Measurements from ENCODE around the gene FBXL7. TPM values are rescaled to one million over a fixed set of nuclear protein-coding genes. Genes with fewer than 3 reads are reported as not detected.

FBXL7 gene
- total and polyA plus RNA-seq, 2 of the 8 experiments (the other 6 are each of a cell fraction or from before 2014, with no cell fraction given) = 17.7 to 17.8 TPM

DNA sequence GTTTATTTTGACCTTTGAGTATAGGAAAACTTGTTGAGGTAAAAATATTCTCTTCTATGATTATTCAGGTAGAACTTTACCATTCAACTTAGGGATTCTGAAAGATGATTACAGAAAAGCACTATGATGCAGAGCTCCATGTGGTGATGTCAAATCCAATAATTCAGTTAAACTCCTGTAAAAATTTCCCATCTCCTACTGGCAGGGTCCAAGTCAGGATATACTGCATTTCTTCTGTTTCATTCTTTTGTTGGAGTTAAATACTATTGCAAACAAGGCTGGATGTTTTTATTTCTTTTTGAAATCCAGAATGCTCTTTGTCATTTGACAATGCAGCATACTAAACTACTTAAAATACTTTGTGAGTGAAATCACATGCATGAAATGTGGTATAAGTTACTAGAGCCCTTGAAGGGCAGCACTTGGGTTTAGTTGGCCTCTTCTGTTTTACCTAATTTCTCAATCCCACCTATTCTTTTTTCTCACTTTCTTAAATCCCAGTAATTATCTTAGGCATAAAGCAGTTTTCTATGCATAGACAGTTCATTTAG, 204.5 kb downstream of the FBXL7 start:
- Histone ChIP-seq H3K23me2 (ENCODE audit: low read depth, low read length) (peaks cover 2% of the 10 kb centered on the region; the same call in 1 of the 2 replicates), H3K4ac (replicated peaks; ENCODE audit: insufficient read length, low read depth, low read length) (no peak overlapping the region), H2BK12ac (ENCODE audit: low read depth, low read length) (no peak overlapping the region), H4K8ac (ENCODE audit: extremely low read depth, insufficient read depth, low read length) (no peak overlapping the region), H3K14ac (ENCODE audit: insufficient read length) (no peak overlapping the region), H3K4me3 (ENCODE audit: extremely low read depth in 1 of 4, insufficient read depth in 2 of 4, low read depth in 3 of 4, low read length in 4 of 4) (no peak overlapping the region), H3K18ac (ENCODE audit: extremely low read depth, low read length) (no peak overlapping the region), H2BK5ac (ENCODE audit: low read depth, low read length) (no peak overlapping the region), H2AK5ac (ENCODE audit: low read depth, low read length) (no peak overlapping the region), H2AFZ (ENCODE audit: low read length) (no peak overlapping the region), H4K20me1 (replicated peaks in 1 of 2; ENCODE audit: control insufficient read depth in 1 of 2, insufficient read depth in 2 of 2, low read length in 2 of 2) (no peaks in the 10 kb centered on the region), H3K79me1 (ENCODE audit: low read depth, low read length) (0 out of 2 replicates have a peak, but pooled peaks cover 2% of the 10 kb centered on the region), H3K27ac (ENCODE audit: low read depth, low read length) (no peak overlapping the region), H4K5ac (ENCODE audit: insufficient read length, low read depth, low read length) (no peak overlapping the region), H2BK15ac (ENCODE audit: low read length) (no peak overlapping the region), H3K56ac (replicated peaks; ENCODE audit: insufficient read length, low read depth, low read length) (no peak overlapping the region), H3K9ac (replicated peaks in 1 of 4; ENCODE audit: extremely low read depth in 1 of 4, low read depth in 3 of 4, low read length in 3 of 4) (no peak overlapping the region), H3K79me2 (ENCODE audit: control insufficient read depth in 1 of 2, insufficient read depth in 2 of 2, low read length in 2 of 2) (peaks cover 0 to 8% of the 10 kb centered on the region in 2 experiments; a peak in 2 of 4 replicates), H3K4me2 (ENCODE audit: insufficient read depth in 1 of 2, low read depth in 2 of 2, low read length in 2 of 2) (no peak overlapping the region), H3K9me3 (ENCODE audit: insufficient read depth in 2 of 2, low read depth in 1 of 2, low read length in 1 of 2) (0 out of 4 replicates have a peak, but pooled peaks cover 0 to 5% of the 10 kb centered on the region in 2 experiments), H3K23ac (ENCODE audit: insufficient read length) (no peak overlapping the region), H2BK20ac (ENCODE audit: low read length) (no peak overlapping the region), H4K91ac (replicated peaks; ENCODE audit: insufficient read length, low read length) (no peak overlapping the region), H2BK120ac (replicated peaks; ENCODE audit: low read depth, low read length) (no peak overlapping the region), H3K36me3 (ENCODE audit: control insufficient read depth in 2 of 4, insufficient read depth in 4 of 4, low read length in 3 of 4) (0 out of 8 replicates have a peak, but pooled peaks cover 0 to 4% (median 0%) of the 10 kb centered on the region in 4 experiments), H3K4me1 (replicated peaks in 1 of 4; ENCODE audit: control insufficient read depth in 3 of 4, insufficient read depth in 4 of 4, low read length in 3 of 4) (peaks cover 0 to 2% (median under 1%) of the 10 kb centered on the region in 4 experiments; a peak in 4 of 7 replicates), H3K27me3 (replicated peaks in 1 of 4; ENCODE audit: control insufficient read depth in 3 of 4, extremely low read depth in 1 of 4, insufficient read depth in 3 of 4, low read length in 3 of 4) (no peaks in the 10 kb centered on the region)
- no peak for TF ChIP-seq RBBP5 (IDR thresholded peaks at IDR 0.05; ENCODE audit: borderline replicate concordance, low read depth, low read length)
- TF ChIP-seq HDAC6 (IDR thresholded peaks at IDR 0.05; ENCODE audit: low read depth, low read length) = no peak
- no peak for TF ChIP-seq SIX5 (IDR thresholded peaks at IDR 0.05; ENCODE audit: low read depth, low read length)
- no peak for TF ChIP-seq POLR2AphosphoS5 (IDR thresholded peaks at IDR 0.05; ENCODE audit: low read depth, low read length)
- no peak for TF ChIP-seq TAF7 (optimal IDR thresholded peaks at IDR 0.05; ENCODE audit: borderline replicate concordance, low read depth, low read length)
- no peak for TF ChIP-seq BACH1 (IDR thresholded peaks at IDR 0.05; ENCODE audit: low read length)
- TF ChIP-seq JUND (IDR thresholded peaks at IDR 0.05; ENCODE audit: low read length) = no peak
- no peak for TF ChIP-seq ZNF274 (IDR thresholded peaks at IDR 0.05; ENCODE audit: borderline replicate concordance, extremely low read depth, low read length)
- no peak for TF ChIP-seq SAP30 (IDR thresholded peaks at IDR 0.05; ENCODE audit: insufficient read depth, insufficient replicate concordance, low read length)
- ChIA-PET POLR2A (ENCODE audit: partially characterized antibody) (no interaction called here), CTCF (ENCODE audit: partially characterized antibody) (interaction anchor here (1.4 to 2.7 kb wide), 3 partner anchors 8 to 120 kb away, joined by 4 to 6 read pairs (median 5); no protein-coding TSS in a partner anchor)
- DNase-seq (ENCODE audit: low read depth in 1 of 2, low spot score in 2 of 2) (no peak), FAIRE-seq (no peak)

Data from H1 (cell line).